ENCODE results near the gene CCDC30. TPM values are rescaled to one million over a fixed set of nuclear protein-coding genes. Genes with fewer than 3 reads are reported as not detected.
"Not testable (repeated sequence)": the region's sequence is repeated elsewhere in the genome, so short reads cannot be mapped to it uniquely, and the experiment has no call there.

Gene CCDC30
- total RNA-seq, 1 donor from 2014 or later: 1.8 TPM

DNA sequence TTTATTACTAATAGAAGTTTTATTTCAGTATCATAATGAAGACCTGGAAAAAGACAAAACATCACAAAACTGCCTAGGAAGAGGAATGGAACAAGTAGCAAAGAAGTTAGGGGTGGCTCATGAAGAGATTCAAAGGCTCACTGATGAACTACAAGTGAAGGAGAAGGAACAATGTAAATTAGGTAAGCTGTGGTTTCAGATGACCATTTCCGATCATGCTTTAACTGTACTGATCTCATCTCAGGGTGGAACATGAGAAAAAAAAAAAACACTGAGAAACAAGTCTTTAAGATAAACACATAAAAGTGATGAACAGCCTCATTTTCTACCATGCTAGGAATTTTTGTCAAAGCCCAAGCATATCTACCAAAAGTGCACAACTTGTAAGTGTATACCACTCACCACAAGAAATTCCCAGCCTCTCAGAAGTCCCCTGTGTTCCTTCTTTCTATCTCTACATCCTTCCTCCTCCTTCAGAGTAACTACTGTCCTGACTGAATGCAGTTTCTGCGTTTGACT lies 19.6 kb downstream of the CCDC30 start:
- no peaks in the 10 kb centered on the region for H3K36me3 ChIP-seq (ENCODE audit: control insufficient read depth, insufficient read depth, low read length)
- DNase-seq (ENCODE audit: low read depth): no peak
- TF ChIP-seq, protein P1, sequence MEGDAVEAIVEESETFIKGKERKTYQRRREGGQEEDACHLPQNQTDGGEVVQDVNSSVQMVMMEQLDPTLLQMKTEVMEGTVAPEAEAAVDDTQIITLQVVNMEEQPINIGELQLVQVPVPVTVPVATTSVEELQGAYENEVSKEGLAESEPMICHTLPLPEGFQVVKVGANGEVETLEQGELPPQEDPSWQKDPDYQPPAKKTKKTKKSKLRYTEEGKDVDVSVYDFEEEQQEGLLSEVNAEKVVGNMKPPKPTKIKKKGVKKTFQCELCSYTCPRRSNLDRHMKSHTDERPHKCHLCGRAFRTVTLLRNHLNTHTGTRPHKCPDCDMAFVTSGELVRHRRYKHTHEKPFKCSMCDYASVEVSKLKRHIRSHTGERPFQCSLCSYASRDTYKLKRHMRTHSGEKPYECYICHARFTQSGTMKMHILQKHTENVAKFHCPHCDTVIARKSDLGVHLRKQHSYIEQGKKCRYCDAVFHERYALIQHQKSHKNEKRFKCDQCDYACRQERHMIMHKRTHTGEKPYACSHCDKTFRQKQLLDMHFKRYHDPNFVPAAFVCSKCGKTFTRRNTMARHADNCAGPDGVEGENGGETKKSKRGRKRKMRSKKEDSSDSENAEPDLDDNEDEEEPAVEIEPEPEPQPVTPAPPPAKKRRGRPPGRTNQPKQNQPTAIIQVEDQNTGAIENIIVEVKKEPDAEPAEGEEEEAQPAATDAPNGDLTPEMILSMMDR (IDR thresholded peaks at IDR 0.05; ENCODE audit: insufficient read depth, low read length, poor library complexity, severe bottlenecking): no peak
- H3K4me3 ChIP-seq (ENCODE audit: low read depth, low read length): no peak overlapping the region
- no peaks in the 10 kb centered on the region for H3K27me3 ChIP-seq (ENCODE audit: control insufficient read depth, insufficient read depth, low read length)

DNA sequence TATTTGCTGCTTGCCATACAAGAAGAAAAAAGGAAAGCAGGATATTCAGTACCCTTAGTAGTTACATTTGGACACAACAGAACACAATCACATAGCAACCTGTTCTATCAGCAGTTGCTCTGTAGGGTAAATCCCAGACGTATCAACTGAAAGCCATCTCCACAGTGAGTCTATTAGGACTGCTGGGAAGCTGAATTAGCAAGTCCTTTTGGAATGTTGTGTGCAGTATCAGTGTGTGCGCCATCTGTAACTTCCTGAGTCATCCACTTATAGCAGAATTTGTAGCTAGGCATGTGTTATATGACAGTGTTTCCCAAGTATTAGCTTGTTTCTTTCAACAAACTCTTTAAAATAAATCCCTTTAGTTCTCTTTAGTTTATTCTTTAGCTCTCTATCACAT lies 21.3 kb downstream of the CCDC30 start:
- TF ChIP-seq, protein P1 (IDR thresholded peaks at IDR 0.05; ENCODE audit: insufficient read depth, low read length, poor library complexity, severe bottlenecking): no peak
- peak; percentile 60 for DNase-seq (ENCODE audit: low read depth)
- Histone ChIP-seq H3K27me3 (ENCODE audit: control insufficient read depth, insufficient read depth, low read length) (no peaks in the 10 kb centered on the region), H3K4me3 (ENCODE audit: low read depth, low read length) (no peak overlapping the region), H3K36me3 (ENCODE audit: control insufficient read depth, insufficient read depth, low read length) (no peaks in the 10 kb centered on the region)

DNA sequence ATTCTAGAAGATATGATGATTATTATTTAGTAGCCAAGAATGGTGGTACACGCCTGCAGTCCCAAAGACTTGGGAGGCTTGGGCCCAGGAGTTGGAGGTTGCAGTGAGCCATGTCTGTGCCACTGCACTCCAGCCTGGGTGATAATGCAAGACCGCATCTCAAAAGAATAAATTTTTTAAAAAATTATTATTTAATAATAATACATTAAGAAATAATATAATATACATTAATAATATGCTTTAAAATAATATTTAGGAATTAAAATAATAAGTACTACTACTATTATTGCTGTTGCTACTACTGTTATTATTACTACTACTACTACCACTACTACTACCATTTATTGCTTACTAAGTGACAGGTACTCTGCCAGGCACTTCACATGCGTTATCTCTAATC lies 27.2 kb downstream of the CCDC30 start:
- no peak for DNase-seq (ENCODE audit: low read depth)
- TF ChIP-seq, protein P1 (IDR thresholded peaks at IDR 0.05; ENCODE audit: insufficient read depth, low read length, poor library complexity, severe bottlenecking): no peak

DNA sequence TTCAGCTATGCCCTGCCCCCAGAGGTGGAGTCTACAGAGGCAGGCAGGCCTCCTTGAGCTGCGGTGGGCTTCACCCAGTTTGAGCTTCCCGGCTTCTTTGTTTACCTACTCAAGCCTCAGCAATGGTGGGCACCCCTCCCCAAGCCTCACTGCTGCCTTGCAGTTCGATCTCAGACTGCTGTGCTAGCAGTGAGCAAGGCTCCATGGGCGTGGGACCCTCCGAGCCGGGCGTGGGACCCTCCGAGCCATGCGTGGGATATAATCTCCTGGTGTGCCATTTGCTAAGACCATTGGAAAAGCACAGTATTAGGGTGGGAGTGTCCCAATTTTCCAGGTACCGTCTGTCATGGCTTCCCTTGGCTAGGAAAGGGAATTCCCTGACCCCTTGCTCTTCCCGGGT lies 38.9 kb downstream of the CCDC30 start:
- H3K36me3 ChIP-seq (ENCODE audit: control insufficient read depth, insufficient read depth, low read length); H3K27me3 ChIP-seq (ENCODE audit: control insufficient read depth, insufficient read depth, low read length); H3K4me3 ChIP-seq (ENCODE audit: low read depth, low read length); DNase-seq (ENCODE audit: low read depth): not testable (repeated sequence)

More for the DNA sequence above, 27.2 kb downstream of the CCDC30 start:
- Histone ChIP-seq H3K4me3 (ENCODE audit: low read depth, low read length) (no peak overlapping the region), H3K27me3 (ENCODE audit: control insufficient read depth, insufficient read depth, low read length) (no peaks in the 10 kb centered on the region), H3K36me3 (ENCODE audit: control insufficient read depth, insufficient read depth, low read length) (no peaks in the 10 kb centered on the region)

DNA sequence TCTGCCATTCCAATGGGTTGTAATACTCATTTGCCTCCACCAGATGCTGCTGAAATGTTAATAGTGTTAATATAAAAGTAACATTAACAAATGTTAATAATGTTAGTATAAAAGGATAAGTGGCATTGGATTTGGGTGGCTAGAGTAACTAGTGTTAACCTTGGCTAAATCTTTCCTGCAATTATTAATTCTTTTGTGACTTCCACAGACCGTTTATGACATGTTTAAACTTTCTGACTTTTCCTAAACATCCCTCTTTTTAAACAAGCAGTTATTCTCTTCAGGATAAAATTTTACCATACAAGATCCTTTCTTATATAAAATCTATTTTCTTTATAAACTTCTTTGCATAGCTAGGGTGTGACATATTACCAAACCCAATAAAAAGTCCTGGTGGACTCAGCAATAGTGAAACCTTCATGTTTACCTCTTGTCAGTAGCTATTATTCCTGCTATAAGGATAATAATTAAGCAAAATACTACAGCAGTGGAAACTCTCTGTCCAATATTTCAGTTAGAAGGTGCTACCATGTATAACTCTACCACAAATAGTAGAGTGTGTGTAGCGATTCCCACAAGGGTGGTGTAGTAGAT lies 41.5 kb downstream of the CCDC30 start:
- no peak for DNase-seq (ENCODE audit: low read depth)
- Histone ChIP-seq H3K4me3 (ENCODE audit: low read depth, low read length) (no peak overlapping the region), H3K36me3 (ENCODE audit: control insufficient read depth, insufficient read depth, low read length) (no peaks in the 10 kb centered on the region), H3K27me3 (ENCODE audit: control insufficient read depth, insufficient read depth, low read length) (no peaks in the 10 kb centered on the region)
- TF ChIP-seq, protein P1 (IDR thresholded peaks at IDR 0.05; ENCODE audit: insufficient read depth, low read length, poor library complexity, severe bottlenecking): no peak

DNA sequence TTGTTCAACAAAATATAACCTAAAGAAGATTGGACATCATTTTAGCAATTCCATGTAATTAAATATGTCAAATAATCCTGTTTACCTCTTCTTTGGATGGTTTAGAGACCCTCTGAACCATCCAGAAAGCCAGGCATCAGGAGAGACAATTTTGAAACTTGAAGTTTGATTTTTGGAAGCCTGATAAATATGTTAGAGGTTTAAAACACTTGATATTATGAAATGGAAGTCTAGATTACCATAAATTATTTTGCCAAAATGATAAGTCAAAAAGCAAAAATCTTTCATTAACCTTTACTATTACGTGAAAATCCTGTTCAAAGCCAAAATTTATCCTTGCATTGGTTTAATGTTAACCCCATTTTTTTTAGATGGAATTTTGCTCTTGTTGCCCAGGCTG lies 43.5 kb downstream of the CCDC30 start:
- DNase-seq (ENCODE audit: low read depth): no peak
- Histone ChIP-seq H3K4me3 (ENCODE audit: low read depth, low read length) (no peak overlapping the region), H3K36me3 (ENCODE audit: control insufficient read depth, insufficient read depth, low read length) (no peaks in the 10 kb centered on the region), H3K27me3 (ENCODE audit: control insufficient read depth, insufficient read depth, low read length) (no peaks in the 10 kb centered on the region)
- TF ChIP-seq, protein P1 (IDR thresholded peaks at IDR 0.05; ENCODE audit: insufficient read depth, low read length, poor library complexity, severe bottlenecking): no peak

DNA sequence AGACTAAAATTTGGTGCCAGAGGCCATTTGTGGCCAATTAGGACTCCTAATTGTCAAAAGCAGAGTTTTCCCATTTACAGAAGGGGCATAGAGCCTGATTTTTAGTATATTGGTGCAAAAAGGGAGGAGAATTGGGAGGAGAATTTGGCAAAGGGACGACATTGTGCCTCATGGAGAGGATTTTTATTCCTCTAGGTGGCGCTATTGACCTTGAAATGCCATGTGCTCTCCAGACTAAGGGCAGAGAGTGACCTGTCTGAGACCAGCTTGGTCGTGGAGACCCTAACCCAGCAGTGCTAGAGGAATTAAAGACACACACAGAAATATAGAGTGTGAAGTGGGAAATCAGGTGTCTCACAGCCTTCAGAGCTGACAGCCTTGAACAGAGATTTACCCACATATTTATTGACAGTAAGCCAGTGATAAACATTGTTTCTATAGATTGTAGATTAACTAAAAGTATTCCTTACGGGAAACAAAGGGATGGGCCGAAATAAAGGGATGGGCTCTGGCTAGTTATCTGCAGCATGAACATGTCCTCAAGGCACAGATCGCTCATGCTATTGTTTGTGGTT lies 48.6 kb downstream of the CCDC30 start:
- not testable (repeated sequence) for H3K27me3 ChIP-seq (ENCODE audit: control insufficient read depth, insufficient read depth, low read length); DNase-seq (ENCODE audit: low read depth); H3K4me3 ChIP-seq (ENCODE audit: low read depth, low read length); H3K36me3 ChIP-seq (ENCODE audit: control insufficient read depth, insufficient read depth, low read length)
